Measurements from ENCODE around the gene BMPR1A. TPM values are rescaled to one million over a fixed set of nuclear protein-coding genes. Genes with fewer than 3 reads are reported as not detected.

Gene BMPR1A
- total RNA-seq, 2 donors from 2014 or later, result 37.4 to 50.9 TPM

DNA sequence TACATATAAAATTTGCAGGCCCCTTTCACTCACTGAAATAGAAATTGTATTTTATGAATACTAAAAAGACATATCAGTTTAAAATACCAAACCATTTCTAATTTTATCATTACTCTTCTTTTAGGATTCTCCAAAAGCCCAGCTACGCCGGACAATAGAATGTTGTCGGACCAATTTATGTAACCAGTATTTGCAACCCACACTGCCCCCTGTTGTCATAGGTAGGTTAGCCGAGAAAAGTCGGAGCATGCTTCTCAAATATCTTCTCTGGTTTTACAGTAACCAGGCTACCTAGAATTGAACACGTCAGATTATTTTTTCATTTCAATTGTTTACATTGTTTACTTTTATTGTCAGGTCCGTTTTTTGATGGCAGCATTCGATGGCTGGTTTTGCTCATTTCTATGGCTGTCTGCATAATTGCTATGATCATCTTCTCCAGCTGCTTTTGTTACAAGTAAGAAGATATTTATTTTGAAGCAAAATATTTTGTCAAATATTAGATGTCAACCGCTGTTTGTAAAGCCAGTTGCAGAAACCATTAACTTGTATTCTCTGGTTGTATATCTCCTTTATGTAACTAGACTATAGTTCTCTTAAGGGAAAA lies 143.4 kb downstream of the BMPR1A start:
- H3K27ac ChIP-seq, result no peak overlapping the region

DNA sequence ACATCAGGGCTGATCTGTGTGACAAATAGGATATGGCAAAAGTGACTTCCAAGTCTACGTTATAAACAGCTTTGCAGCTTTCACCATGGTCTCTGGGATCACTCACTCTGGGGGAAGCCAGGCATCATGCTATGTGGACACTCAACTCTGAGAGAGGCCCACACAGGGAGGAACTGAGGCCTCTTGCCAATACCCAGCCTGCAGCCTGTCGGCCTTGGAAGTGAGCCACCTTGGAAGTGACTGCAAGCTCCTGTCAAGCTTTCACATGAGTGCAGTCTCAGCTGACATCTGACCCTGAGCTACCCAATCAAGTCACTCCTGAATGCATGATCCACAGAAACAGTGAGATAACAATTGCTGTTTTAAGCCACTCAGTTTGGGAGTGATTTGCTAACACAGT lies 144.5 kb downstream of the BMPR1A start:
- H3K27me3 ChIP-seq, result no peaks in the 10 kb centered on the region
- TF ChIP-seq CTCF (IDR thresholded peaks at IDR 0.05), result no peak
- no peak overlapping the region for H3K27ac ChIP-seq

More for the DNA sequence above, 143.4 kb downstream of the BMPR1A start:
- Histone ChIP-seq H3K4me3 (no peak overlapping the region), H3K9ac (ENCODE audit: low read depth in 2 of 2, low read length in 2 of 2) (no peak overlapping the region), H3K9me3 (no peaks in the 10 kb centered on the region), H3K27me3 (no peaks in the 10 kb centered on the region), H3K4me1 (no peaks in the 10 kb centered on the region), H3K36me3 (no peaks in the 10 kb centered on the region)
- intact Hi-C loops (cut with DNase I), result loop anchor here (2.0 kb wide), 2 partner anchors 189 to 207 kb away; no protein-coding TSS in a partner anchor
- peak; percentile 84 for DNase-seq
- TF ChIP-seq CTCF (IDR thresholded peaks at IDR 0.05), result peak; percentile 72

DNA sequence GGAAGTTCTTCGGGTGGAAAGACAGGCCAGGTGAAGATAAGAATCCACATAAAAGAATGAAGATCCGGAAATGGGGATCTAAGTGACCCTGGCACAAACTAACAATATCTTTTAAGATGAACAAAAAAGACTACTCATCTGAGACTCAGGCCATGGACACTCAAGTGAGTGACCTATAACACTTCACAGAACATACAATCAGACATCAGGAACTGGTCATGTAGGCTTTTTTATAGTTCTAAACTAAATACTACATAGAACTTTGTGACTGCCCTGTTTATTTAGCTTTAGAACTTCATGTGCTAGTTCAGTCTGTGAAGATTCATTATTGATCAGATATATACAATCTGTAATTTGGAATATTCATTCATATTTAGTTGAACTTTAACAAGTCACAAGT lies 148.2 kb downstream of the BMPR1A start:
- H3K36me3 ChIP-seq, result no peaks in the 10 kb centered on the region
- intact Hi-C loops (cut with DNase I), result no loop called here
- no peak overlapping the region for H3K4me3 ChIP-seq
- no peak overlapping the region for H3K27ac ChIP-seq
- TF ChIP-seq CTCF (IDR thresholded peaks at IDR 0.05), result no peak
- no peak overlapping the region for H3K9ac ChIP-seq (ENCODE audit: low read depth in 2 of 2, low read length in 2 of 2)
- no peaks in the 10 kb centered on the region for H3K4me1 ChIP-seq
- no peak for DNase-seq
- no peaks in the 10 kb centered on the region for H3K9me3 ChIP-seq
- H3K27me3 ChIP-seq, result no peaks in the 10 kb centered on the region

More for the DNA sequence above, 144.5 kb downstream of the BMPR1A start:
- peak; percentile 44 for DNase-seq
- Histone ChIP-seq H3K9me3 (no peaks in the 10 kb centered on the region), H3K4me1 (no peaks in the 10 kb centered on the region), H3K9ac (ENCODE audit: low read depth in 2 of 2, low read length in 2 of 2) (no peak overlapping the region), H3K4me3 (no peak overlapping the region), H3K36me3 (no peaks in the 10 kb centered on the region)
- intact Hi-C loops (cut with DNase I), result loop anchor here (2.0 kb wide), 1 partner anchor 190 kb away; no protein-coding TSS in a partner anchor

DNA sequence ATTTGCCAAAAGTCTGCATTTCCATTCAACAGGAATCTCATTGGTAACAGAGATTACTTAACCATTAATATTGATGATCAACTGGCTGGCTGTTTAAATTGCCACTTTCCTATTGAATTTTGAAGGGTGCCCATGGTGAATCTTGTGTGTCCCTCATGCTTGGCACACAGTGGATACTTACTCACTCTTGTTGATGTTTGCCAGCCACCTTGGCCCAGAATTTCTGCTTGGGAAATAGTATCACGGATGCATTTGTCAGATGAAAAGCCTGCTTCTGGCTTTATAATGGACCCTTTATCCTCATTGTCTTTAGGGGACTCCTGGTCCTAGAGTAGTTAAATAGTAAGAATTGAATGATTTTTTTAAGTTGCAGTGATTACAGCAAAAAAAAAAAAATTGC lies 149.0 kb downstream of the BMPR1A start:
- Histone ChIP-seq H3K36me3 (no peaks in the 10 kb centered on the region), H3K4me3 (no peak overlapping the region), H3K27ac (no peak overlapping the region), H3K4me1 (no peaks in the 10 kb centered on the region), H3K9ac (ENCODE audit: low read depth in 2 of 2, low read length in 2 of 2) (no peak overlapping the region), H3K27me3 (no peaks in the 10 kb centered on the region), H3K9me3 (no peaks in the 10 kb centered on the region)
- intact Hi-C loops (cut with DNase I), result no loop called here
- DNase-seq, result no peak
- TF ChIP-seq CTCF (IDR thresholded peaks at IDR 0.05), result no peak

GRCh38 chr10:86914734-86915133 lies 158.3 kb downstream of the BMPR1A start:
- Histone ChIP-seq H3K36me3 (no peaks in the 10 kb centered on the region), H3K27me3 (no peaks in the 10 kb centered on the region), H3K4me1 (no peaks in the 10 kb centered on the region), H3K27ac (no peak overlapping the region), H3K4me3 (no peak overlapping the region), H3K9me3 (no peaks in the 10 kb centered on the region), H3K9ac (ENCODE audit: low read depth in 2 of 2, low read length in 2 of 2) (no peak overlapping the region)
- no peak for TF ChIP-seq CTCF (IDR thresholded peaks at IDR 0.05)
- DNase-seq, result no peak
- intact Hi-C loops (cut with DNase I), result no loop called here
